GM12878 (cell line): ENCODE measurements around the gene AXL. TPM values are rescaled to one million over a fixed set of nuclear protein-coding genes. Genes with fewer than 3 reads are reported as not detected.

Experiments
- ATAC-seq: fragments of 200-7000 bp; cut with Tn5 transposase; 3 replicates; pipeline ENCODE4 v1.9.1; 2020; ENCODE audit warnings: mild to moderate bottlenecking, moderate library complexity
- BruUV-seq: library from RNA; stranded (reverse); fragments of 400-500 nt; replicated peaks from 2 replicates; lab custom pipeline; 2021; lab: Mats Ljungman, UMichigan
- CTCF ChIA-PET: fragments of 300-600 bp; sonication (Branson Sonifier 250); formaldehyde crosslinking; extraction: SDS; loops from one replicate; lab custom pipeline; 2021; ENCODE audit warnings: inconsistent platforms; lab: Yijun Ruan, JAX
- POLR2A ChIA-PET: fragments of 350-600 bp; formaldehyde crosslinking; extraction: SDS; loops from one replicate; lab custom pipeline; 2021; ENCODE audit warnings: inconsistent platforms; lab: Charles Lee
- RAD21 ChIA-PET: fragments of 300-600 bp; sonication (Branson Sonifier 250); formaldehyde crosslinking; loops from one replicate; lab custom pipeline; 2023; ENCODE audit warnings: antibody characterized with exemption; ENCODE audit not compliant: unreplicated experiment; lab: Charles Lee
- SMC1A ChIA-PET: fragments of 300-600 bp; sonication (Branson Sonifier 250); formaldehyde crosslinking; loops from one replicate; lab custom pipeline; 2023; ENCODE audit not compliant: unreplicated experiment, uncharacterized antibody; lab: Charles Lee
- DNase-seq: peaks from one replicate; pipeline ENCODE4 v3.0.0-alpha.2; 2011; ENCODE audit warnings: low read depth, low spot score
- FAIRE-seq: peaks from 3 replicates; lab custom pipeline; 2011; peaks lifted over from hg19 to GRCh38; lab: Jason Lieb, UNC
- H2AFZ ChIP-seq: 2 replicates; pipeline ENCODE4 v1.6.0; 2011; ENCODE audit warnings: low read depth, low read length, control low read depth; ENCODE audit not compliant: control insufficient read depth
- H3K27ac ChIP-seq: 2 replicates; pipeline ENCODE4 v1.5.1; 2011; ENCODE audit warnings: control low read depth; ENCODE audit not compliant: control insufficient read depth, insufficient read depth
- H3K27me3 ChIP-seq, 2 experiments: replicated peaks in 1 of 2; 2 replicates each; pipeline versions ENCODE4 v1.6.0 to v1.6.1; 2011; ENCODE audit warnings: low read length in 1 of 2; ENCODE audit not compliant: control insufficient read depth in 2 of 2, insufficient read depth in 2 of 2
- H3K36me3 ChIP-seq, 2 experiments: 2 replicates each; pipeline ENCODE4 v1.5.1; 2011; ENCODE audit warnings: low read length in 1 of 2; ENCODE audit not compliant: control insufficient read depth in 2 of 2, insufficient read depth in 2 of 2
- H3K4me1 ChIP-seq: 2 replicates; pipeline ENCODE4 v1.6.1; 2011; ENCODE audit warnings: mild to moderate bottlenecking, low read length, moderate library complexity, mixed read lengths; ENCODE audit not compliant: control insufficient read depth, insufficient read depth
- H3K4me2 ChIP-seq: 2 replicates; pipeline ENCODE4 v1.6.0; 2011; ENCODE audit warnings: control low read depth; ENCODE audit not compliant: control insufficient read depth, insufficient read depth
- H3K4me3 ChIP-seq: fragments of 200-600 bp; sonication (generic); 2 replicates; pipeline ENCODE4 v1.5.1; 2016
- H3K79me2 ChIP-seq: 2 replicates; pipeline ENCODE4 v1.6.0; 2011; ENCODE audit warnings: low read length; ENCODE audit not compliant: control insufficient read depth, insufficient read depth
- H3K9ac ChIP-seq: 2 replicates; pipeline ENCODE4 v1.8.0; 2011; ENCODE audit warnings: low read length, control low read depth, mixed read lengths; ENCODE audit not compliant: control insufficient read depth, insufficient read depth
- H3K9me3 ChIP-seq: replicated peaks from 3 replicates; pipeline ENCODE4 v1.5.1; 2011; ENCODE audit warnings: mild to moderate bottlenecking, low read length; ENCODE audit not compliant: control insufficient read depth, insufficient read depth
- H4K20me1 ChIP-seq: 2 replicates; pipeline ENCODE4 v1.6.0; 2011; ENCODE audit not compliant: control insufficient read depth, insufficient read depth
- ATF7 ChIP-seq: fragments of 450-650 bp; IDR thresholded peaks from 2 replicates; pipeline ENCODE4 v1.6.1; 2016; ENCODE audit warnings: low read depth, mild to moderate bottlenecking
- BCL11A ChIP-seq: IDR thresholded peaks from 2 replicates; pipeline ENCODE4 v1.6.1; 2011; ENCODE audit warnings: low read depth, low read length
- BHLHE40 ChIP-seq, 2 experiments: fragments of 450-650 bp in 1 of 2; IDR thresholded peaks; 2 replicates each; pipeline ENCODE4 v1.6.1; 2011 to 2017; ENCODE audit warnings: low read depth in 2 of 2, borderline replicate concordance in 1 of 2, improper control_type of control experiment in 1 of 2, low read length in 1 of 2, mild to moderate bottlenecking in 1 of 2
- BMI1 ChIP-seq: fragments of 450-650 bp; IDR thresholded peaks from 2 replicates; pipeline ENCODE4 v1.6.1; 2016; ENCODE audit warnings: mild to moderate bottlenecking, moderate library complexity, borderline replicate concordance
- BRCA1 ChIP-seq: IDR thresholded peaks from 2 replicates; pipeline ENCODE4 v1.6.1; 2011; ENCODE audit warnings: low read depth, low read length, improper control_type of control experiment
- CREB1 ChIP-seq: IDR thresholded peaks from 2 replicates; pipeline ENCODE4 v1.6.1; 2012; ENCODE audit warnings: low read depth, mild to moderate bottlenecking, inconsistent platforms
- FOS ChIP-seq: IDR thresholded peaks from 3 replicates; pipeline ENCODE4 v1.6.1; 2011; ENCODE audit warnings: borderline replicate concordance; ENCODE audit not compliant: insufficient read length; ENCODE audit errors: extremely low read depth
- MXI1 ChIP-seq: fragments of 150-350 bp; IDR thresholded peaks from 2 replicates; pipeline ENCODE4 v1.6.1; 2011; ENCODE audit warnings: low read depth, mild to moderate bottlenecking, inconsistent platforms, low read length, improper control_type of control experiment
- POLR2A ChIP-seq: IDR thresholded peaks from 2 replicates; pipeline ENCODE4 v1.6.1; 2011; ENCODE audit warnings: low read depth, mild to moderate bottlenecking, low read length
- RUNX3 ChIP-seq: IDR thresholded peaks from 2 replicates; pipeline ENCODE4 v1.6.1; 2012; ENCODE audit warnings: low read length, inconsistent platforms
- SUZ12 ChIP-seq: fragments of 200-600 bp; sonication (generic); IDR thresholded peaks from one replicate; pipeline ENCODE4 v1.6.1; 2018; ENCODE audit warnings: antibody characterized with exemption, mild to moderate bottlenecking; ENCODE audit not compliant: unreplicated experiment
- TBL1XR1 ChIP-seq: IDR thresholded peaks from 2 replicates; pipeline ENCODE4 v1.6.1; 2012; ENCODE audit warnings: low read depth, low read length, improper control_type of control experiment
- TCF12 ChIP-seq: IDR thresholded peaks from 2 replicates; pipeline ENCODE4 v1.6.1; 2011; ENCODE audit warnings: low read depth, mild to moderate bottlenecking, low read length
- TCF3 ChIP-seq: IDR thresholded peaks from 2 replicates; pipeline ENCODE4 v1.6.1; 2012; ENCODE audit warnings: low read depth, mild to moderate bottlenecking, low read length, borderline replicate concordance; ENCODE audit not compliant: insufficient read depth
- ZNF384 ChIP-seq: IDR thresholded peaks from 2 replicates; pipeline ENCODE4 v1.6.1; 2012; ENCODE audit warnings: low read depth, mild to moderate bottlenecking, low read length, improper control_type of control experiment, borderline replicate concordance
- WGBS: methylation state at CpG from one replicate; pipeline ENCODE4 v1.1.6; 2016; ENCODE audit warnings: low lambda C conversion rate; ENCODE audit not compliant: insufficient replicate concordance, insufficient coverage; ENCODE audit errors: missing lambda C conversion rate; 5-methylcytosine and 5-hydroxymethylcytosine counted together
- in situ Hi-C: fragments of 300-500 bp; cut with MboI; formaldehyde crosslinking; loops from 9 replicates; pipeline ENCODE4 v1.14.3; 2018; ENCODE audit warnings: mixed read lengths
- intact Hi-C: fragments of 100-400 bp; cut with micrococcal nuclease; formaldehyde crosslinking; loops from one replicate; pipeline ENCODE4 v1.14.2; 2022; ENCODE audit not compliant: unreplicated experiment
- polyA plus RNA-seq, 11 experiments: library from polyadenylated mRNA; depleted of rRNA in 4 of 11; unstranded in 6 of 11; stranded (reverse) in 5 of 11; fragments of >200 nt; fragmentation: Nextera tagmentation in 4 of 11; fragmentation: Illumina TruSeq in 1 of 11; extraction: Ambion mirVana in 4 of 11; extraction: Trizol in 1 of 11; gene quantifications; 1 replicate in 1 of 11; 2 replicates in 10 of 11; pipeline versions ENCODE4 v1.2.1 to v1.2.3, GENCODE V29; 2011 to 2016; ENCODE audit warnings: inconsistent platforms in 2 of 11, missing spikeins in 2 of 11, low read depth in 1 of 11
- total RNA-seq, 4 experiments: library from RNA; depleted of rRNA in 3 of 4; stranded (reverse); fragments of >200 nt in 3 of 4; fragmentation: Illumina TruSeq in 1 of 4; extraction: Trizol in 1 of 4; gene quantifications; 2 replicates each; pipeline versions ENCODE4 v1.2.1 to v1.2.3, GENCODE V29; 2013 to 2021

Gene AXL
- total and polyA plus RNA-seq, 10 of the 15 experiments (the other 5 are each of a cell fraction or from before 2014, with no cell fraction given), result under 0.01 to 0.33 (median 0.07) TPM; not detected in 4

DNA sequence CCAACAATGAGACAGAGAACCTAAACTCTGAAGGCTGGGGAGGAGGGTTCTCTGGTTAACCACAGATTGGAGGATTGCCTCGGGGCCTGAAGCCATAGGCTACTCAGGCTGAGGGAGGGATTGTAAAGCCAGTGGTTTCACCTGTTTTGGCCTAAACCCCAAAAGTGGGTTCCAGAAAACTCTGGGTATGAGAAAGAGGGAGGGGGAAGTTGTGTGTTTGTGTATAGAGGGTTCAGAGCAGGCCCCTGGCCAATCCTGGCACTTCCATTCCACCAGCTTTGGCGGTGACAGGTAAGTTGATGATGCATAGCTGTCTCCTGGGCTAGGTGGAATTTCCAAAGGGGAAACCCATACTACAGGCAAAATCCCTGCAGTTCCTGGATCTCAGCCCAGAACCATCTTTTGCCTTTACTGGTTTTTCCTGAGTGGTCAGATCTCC lies 77.4 kb downstream of the AXL start:
- 23% methylated on average over 2 of the region's 2 CpGs for WGBS
- FAIRE-seq, result no peak
- no peaks in the 10 kb centered on the region for H3K9me3 ChIP-seq
- no peaks in the 10 kb centered on the region for H3K27me3 ChIP-seq
- H3K4me1 ChIP-seq, result peaks cover 43% of the 10 kb centered on the region
- RAD21 ChIA-PET, result interaction anchor here (1.5 to 3.4 kb wide), 3 partner anchors 11 to 143 kb away, joined by 4 to 23 read pairs (median 6); partner anchors contain the start of gene DMAC2
- H3K4me3 ChIP-seq, result no peak overlapping the region
- peaks cover 52 to 69% of the 10 kb centered on the region in 2 experiments for H3K36me3 ChIP-seq
- TF ChIP-seq TBL1XR1 (no peak), RUNX3 (peak; percentile 55; the same call in 1 of the 2 replicates)
- TF ChIP-seq, all 136 proteins: peak for 1
- Histone ChIP-seq H3K79me2 (peaks cover 10% of the 10 kb centered on the region), H3K4me2 (peak overlapping the region; percentile 47; the same call in 1 of the 2 replicates), H4K20me1 (no peaks in the 10 kb centered on the region), H3K27ac (peak overlapping the region; percentile 95), H3K9ac (no peak overlapping the region), H2AFZ (no peak overlapping the region)
- POLR2A ChIA-PET, result interaction anchor here (1.0 kb wide), 1 partner anchor 30 kb away, joined by 3 read pairs; no protein-coding TSS in a partner anchor
- in situ Hi-C loops (no loop called here), intact Hi-C loops (no loop called here)
- SMC1A ChIA-PET, result interaction anchor here (1.0 to 4.1 kb wide), 2 partner anchors 11 to 25 kb away, joined by 3 to 36 read pairs; no protein-coding TSS in a partner anchor
- CTCF ChIA-PET, result interaction anchor here (2.1 to 7.5 kb wide), 3 partner anchors 12 to 33 kb away, joined by 11 to 50 read pairs (median 13); partner anchors contain the start of gene HNRNPUL1
- no peak for DNase-seq
- BruUV-seq, result no TSS peak
- peak; percentile 22 for ATAC-seq

DNA sequence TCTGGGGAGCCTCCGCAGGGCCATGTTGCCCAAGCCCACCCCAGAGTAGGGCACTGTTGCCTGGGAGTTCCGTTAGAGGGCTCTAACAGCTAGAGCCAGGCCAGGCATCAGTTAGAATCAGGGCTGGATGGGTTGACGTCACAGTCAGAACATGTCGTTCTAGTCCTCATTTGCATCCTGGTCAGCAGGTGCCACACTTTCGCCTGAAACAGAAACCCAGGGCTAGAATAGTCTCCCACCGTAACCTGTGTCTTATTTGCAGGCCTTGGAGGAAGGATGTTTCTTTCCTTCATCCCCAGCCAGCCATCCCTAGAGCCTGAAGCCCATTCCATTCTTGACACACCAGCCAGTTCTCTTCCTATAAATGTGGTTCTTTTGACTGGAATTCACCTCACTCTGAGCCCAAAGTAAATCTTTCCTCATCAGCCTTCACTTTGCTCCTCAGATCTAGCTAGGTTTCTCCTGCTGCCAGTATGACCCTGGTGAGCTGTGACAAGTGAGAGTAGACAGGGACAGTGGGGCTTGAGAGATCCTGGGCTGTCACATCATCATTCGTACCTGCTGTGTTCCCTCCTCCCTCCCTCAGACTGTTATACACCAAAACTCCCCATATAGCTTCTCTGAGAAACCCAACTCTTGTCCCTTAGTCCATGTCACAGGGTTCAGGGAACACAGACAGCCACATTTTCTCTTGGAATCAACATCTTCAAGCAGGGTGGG lies 78.8 kb downstream of the AXL start:
- no peaks in the 10 kb centered on the region for H3K9me3 ChIP-seq
- ChIA-PET CTCF (interaction anchor here (0.6 to 7.5 kb wide), 14 partner anchors 8 to 1074 kb away, joined by 3 to 50 read pairs (median 4); partner anchors contain the start of genes B9D2 and HNRNPUL1), RAD21 (interaction anchor here (1.0 to 3.4 kb wide), 8 partner anchors 10 to 142 kb away, joined by 3 to 23 read pairs (median 4); partner anchors contain the start of gene DMAC2), POLR2A (interaction anchor here (0.5 to 3.2 kb wide), 5 partner anchors 13 to 516 kb away, joined by 3 to 11 read pairs (median 4); partner anchors contain the start of gene HNRNPUL1), SMC1A (interaction anchor here (0.6 to 4.1 kb wide), 7 partner anchors 10 to 888 kb away, joined by 3 to 36 read pairs (median 4); partner anchors contain the start of genes B9D2 and HNRNPUL1)
- peaks cover 10% of the 10 kb centered on the region for H3K79me2 ChIP-seq
- in situ Hi-C loops, result no loop called here
- peak; percentile 64 for DNase-seq
- intact Hi-C loops, result no loop called here
- ATAC-seq, result peak; percentile 94
- no peaks in the 10 kb centered on the region for H4K20me1 ChIP-seq
- H3K4me1 ChIP-seq, result peaks cover 56% of the 10 kb centered on the region
- H3K36me3 ChIP-seq, result peaks cover 49 to 59% of the 10 kb centered on the region in 2 experiments
- H3K27ac ChIP-seq, result peak overlapping the region; percentile 95
- H2AFZ ChIP-seq, result no peak overlapping the region
- no peaks in the 10 kb centered on the region for H3K27me3 ChIP-seq
- peak; percentile 93 for FAIRE-seq
- peak overlapping the region; percentile 92 for H3K4me2 ChIP-seq
- peak overlapping the region; percentile 1; the same call in 1 of the 2 replicates for H3K4me3 ChIP-seq
- peak overlapping the region; percentile 54 for H3K9ac ChIP-seq
- WGBS, result 3% methylated on average over 7 of the region's 7 CpGs
- no TSS peak for BruUV-seq
- TF ChIP-seq SUZ12 (no peak), BHLHE40 (IDR thresholded peaks at IDR 0.05; ENCODE audit: borderline replicate concordance in 1 of 2, low read depth in 2 of 2, low read length in 1 of 2) (peak; percentile 75 to 84), TCF12 (peak; percentile 68), ZNF384 (no peak), RUNX3 (no peak), BRCA1 (no peak), BCL11A (no peak), MXI1 (0 out of 2 replicates have a peak, but pooled peaks have one; percentile 29), POLR2A (peak; percentile 39; the same call in 1 of the 2 replicates), ATF7 (peak; percentile 81), TCF3 (peak; percentile 62; the same call in 1 of the 2 replicates), BMI1 (no peak), FOS (no peak), CREB1 (peak; percentile 93)
